WTC11 (cell line): ENCODE measurements around the gene WWOX.

ENCODE experiments used
- ATF1 ChIP-seq: sonication (generic); formaldehyde crosslinking; IDR thresholded peaks from 2 replicates; pipeline ENCODE4 v1.8.1; 2023; ENCODE audit warnings: mild to moderate bottlenecking, moderate library complexity, missing genetic modification reagents
- ATF3 ChIP-seq: sonication (generic); formaldehyde crosslinking; conservative IDR thresholded peaks from 2 replicates; pipeline ENCODE4 v1.8.1; 2022; ENCODE audit warnings: mild to moderate bottlenecking, missing genetic modification reagents
- CBFB ChIP-seq: sonication (generic); formaldehyde crosslinking; IDR thresholded peaks from 2 replicates; pipeline ENCODE4 v1.8.1; 2022; ENCODE audit warnings: mild to moderate bottlenecking, low read depth, missing genetic modification reagents
- CREB1 ChIP-seq: sonication (generic); formaldehyde crosslinking; IDR thresholded peaks from 2 replicates; pipeline ENCODE4 v1.8.0; 2023; ENCODE audit warnings: mild to moderate bottlenecking, missing genetic modification reagents
- CTCF ChIP-seq: fragments of 200-600 bp; IDR thresholded peaks from 2 replicates; pipeline ENCODE4 v1.8.0; 2022; ENCODE audit warnings: antibody characterized with exemption
- E2F4 ChIP-seq: sonication (generic); formaldehyde crosslinking; IDR thresholded peaks from 2 replicates; pipeline ENCODE4 v1.8.1; 2022; ENCODE audit warnings: low read depth, mild to moderate bottlenecking, moderate library complexity, missing genetic modification reagents, borderline replicate concordance
- ELF4 ChIP-seq: sonication (generic); formaldehyde crosslinking; IDR thresholded peaks from 2 replicates; pipeline ENCODE4 v1.8.1; 2022; ENCODE audit warnings: low read depth, mild to moderate bottlenecking, moderate library complexity, missing genetic modification reagents
- FOXK1 ChIP-seq: sonication (generic); formaldehyde crosslinking; IDR thresholded peaks from 2 replicates; pipeline ENCODE4 v1.8.0; 2022; ENCODE audit warnings: mild to moderate bottlenecking, moderate library complexity, missing genetic modification reagents
- KAT7 ChIP-seq: sonication (generic); formaldehyde crosslinking; IDR thresholded peaks from 2 replicates; pipeline ENCODE4 v1.8.1; 2023; ENCODE audit warnings: missing genetic modification reagents, mild to moderate bottlenecking, borderline replicate concordance
- MAX ChIP-seq: sonication (generic); formaldehyde crosslinking; IDR thresholded peaks from 2 replicates; pipeline ENCODE4 v1.8.0; 2022; ENCODE audit warnings: mild to moderate bottlenecking, missing genetic modification reagents
- NFYB ChIP-seq: sonication (generic); formaldehyde crosslinking; conservative IDR thresholded peaks from 2 replicates; pipeline ENCODE4 v1.8.0; 2022; ENCODE audit warnings: low read depth, missing genetic modification reagents
- TEAD4 ChIP-seq: sonication (generic); formaldehyde crosslinking; IDR thresholded peaks from 2 replicates; pipeline ENCODE4 v1.8.0; 2022; ENCODE audit warnings: mild to moderate bottlenecking, missing genetic modification reagents
- USF2 ChIP-seq: sonication (generic); formaldehyde crosslinking; IDR thresholded peaks from 2 replicates; pipeline ENCODE4 v1.8.1; 2023; ENCODE audit warnings: mild to moderate bottlenecking, missing genetic modification reagents, moderate library complexity
- ZNF121 ChIP-seq: sonication (generic); formaldehyde crosslinking; IDR thresholded peaks from 2 replicates; pipeline ENCODE4 v1.8.0; 2023; ENCODE audit warnings: missing genetic modification reagents

- TF ChIP-seq CREB1 (CRISPR knock-in tag) (no peak), CBFB (CRISPR knock-in tag) (no peak), ATF3 (CRISPR knock-in tag) (no peak), TEAD4 (CRISPR knock-in tag) (no peak), ELF4 (CRISPR knock-in tag) (no peak), FOXK1 (CRISPR knock-in tag) (no peak), CTCF (no peak), USF2 (CRISPR knock-in tag) (no peak), KAT7 (CRISPR knock-in tag) (no peak), ATF1 (no peak), E2F4 (CRISPR knock-in tag) (no peak), MAX (no peak), NFYB (no peak), ZNF121 (CRISPR knock-in tag) (no peak)
Measured at GRCh38 chr16:78177218-78177617, 77.8 kb downstream of the WWOX start.
